Choroid plexus epithelial cell (primary cell): Measurements from ENCODE around the gene MGAT3.

ENCODE experiments used
- DNase-seq: peaks from one replicate; pipeline ENCODE4 v3.0.0-alpha.2; 2010; ENCODE audit warnings: low read depth
- H3K4me3 ChIP-seq: 2 replicates; pipeline ENCODE4 v1.5.1; 2011; ENCODE audit warnings: low read depth, mild to moderate bottlenecking, control low read depth, low read length, moderate library complexity
- CTCF ChIP-seq: conservative IDR thresholded peaks from 2 replicates; pipeline ENCODE4 v1.5.1; 2011; ENCODE audit warnings: low read depth, mild to moderate bottlenecking, control low read depth, inconsistent platforms, low read length, moderate library complexity

Gene MGAT3

GRCh38 chr22:39529487-39529851, 72.7 kb downstream of the MGAT3 start:
- no peak for DNase-seq
- peak overlapping the region; percentile 3 for H3K4me3 ChIP-seq
- TF ChIP-seq CTCF = no peak

GRCh38 chr22:39530116-39530515, 73.3 kb downstream of the MGAT3 start:
- no peak for TF ChIP-seq CTCF
- no peak for DNase-seq
- H3K4me3 ChIP-seq = no peak overlapping the region

GRCh38 chr22:39530692-39531331, 74.0 kb downstream of the MGAT3 start:
- H3K4me3 ChIP-seq = peak overlapping the region; percentile 12
- peak; percentile 48 for TF ChIP-seq CTCF
- peak; percentile 74 for DNase-seq

- DNase-seq = peak; percentile 100
- H3K4me3 ChIP-seq = peak within 1 kb of the TSS; percentile 96
- no peak for TF ChIP-seq CTCF
Measured at GRCh38 chr22:39532215-39533073, 75.6 kb downstream of the MGAT3 start, which contains the start of gene RPS19BP1. TSS of gene RPS19BP1 (minus strand) at chr22:39532748. CDS start at chr22:39532738, 10 bp downstream.

GRCh38 chr22:39534092-39534506, 77.3 kb downstream of the MGAT3 start:
- no peak overlapping the region for H3K4me3 ChIP-seq
- TF ChIP-seq CTCF = no peak
- DNase-seq = no peak

- TF ChIP-seq CTCF = peak; percentile 81
- H3K4me3 ChIP-seq = peak overlapping the region; percentile 34
- peak; percentile 69 for DNase-seq
Measured at GRCh38 chr22:39534591-39535356, 78.0 kb downstream of the MGAT3 start.
